ENCODE measurements around the gene ST3GAL5. TPM values are rescaled to one million over a fixed set of nuclear protein-coding genes. Genes with fewer than 3 reads are reported as not detected.
A peak's percentile ranks its signal among the peaks of the same experiment; 100 is the strongest.

ST3GAL5 gene
- total RNA-seq, 8 experiments from 2014 or later: 2.9 to 84.6 (median 21.8) TPM

DNA sequence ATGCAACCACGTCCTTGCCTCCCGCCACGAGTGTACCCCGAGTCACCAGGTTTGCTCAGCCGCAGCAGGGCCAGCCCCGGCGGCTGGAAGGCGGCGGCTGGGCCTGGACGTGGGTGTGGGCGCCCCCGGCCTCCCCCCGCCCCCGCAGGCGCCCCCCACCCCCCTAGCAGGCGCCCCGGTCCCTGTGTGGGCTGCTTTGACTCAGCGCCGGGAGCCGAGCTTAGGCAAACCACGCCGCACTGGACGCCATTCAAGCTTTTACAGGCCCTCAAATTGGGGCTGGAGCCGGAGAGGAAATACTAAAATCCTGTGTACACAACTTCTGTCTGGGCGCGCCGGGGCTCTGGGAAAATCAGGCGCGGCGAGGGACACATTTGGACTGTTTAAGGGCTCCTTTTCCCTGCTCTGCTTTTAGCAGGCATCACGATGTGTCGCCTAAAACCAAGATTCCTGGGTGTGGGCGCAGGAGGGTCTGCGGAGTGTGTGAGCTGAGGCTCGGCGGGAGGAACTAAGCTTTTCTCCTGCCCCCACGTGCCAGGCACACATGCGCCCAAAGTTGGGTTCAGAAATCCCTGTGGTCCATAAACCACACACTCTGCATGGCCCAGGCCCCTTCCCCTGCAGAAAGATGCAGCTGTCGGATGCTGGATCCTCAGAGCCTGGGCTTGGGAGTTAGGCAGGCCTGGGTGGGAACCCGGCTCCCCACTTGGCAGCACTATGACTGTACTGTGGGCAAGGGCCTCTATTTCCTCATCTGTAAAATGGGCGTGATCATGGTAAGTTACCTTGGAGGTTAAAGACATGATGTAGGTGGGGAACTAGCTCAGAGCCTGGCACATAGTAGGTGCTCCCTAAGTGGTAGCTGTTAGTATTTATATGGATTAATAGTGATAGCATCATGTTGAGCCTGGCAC, 77.4 kb downstream of the ST3GAL5 start:
- Histone ChIP-seq H3K27ac (no peak overlapping the region), H3K4me1 (replicated peaks in 1 of 2) (no peaks in the 10 kb centered on the region), H3K4me3 (no peak overlapping the region)
- ATAC-seq (replicated peaks in 6 of 8): peak in 2 of 8 experiments; percentile 29 to 41
- WGBS, 10 experiments: 50 to 96% (median 70%) methylated on average over 2 to 12 of the region's 41 CpGs; no CpG with 5 or more reads in 5 of the 10 experiments
- in situ Hi-C loops (cut with MboI; ENCODE audit: low pct_unique_long_range_greater_than_20kb in 2 of 9, low sequenced_read_pairs in 9 of 9, unreplicated experiment in 9 of 9): loop anchor here in 7 of 9 experiments (5.0 to 25.0 kb wide), 6 partner anchors 57 to 174 kb away; partner anchors contain the start of gene ATOH8 (in 1 of the 7)

DNA sequence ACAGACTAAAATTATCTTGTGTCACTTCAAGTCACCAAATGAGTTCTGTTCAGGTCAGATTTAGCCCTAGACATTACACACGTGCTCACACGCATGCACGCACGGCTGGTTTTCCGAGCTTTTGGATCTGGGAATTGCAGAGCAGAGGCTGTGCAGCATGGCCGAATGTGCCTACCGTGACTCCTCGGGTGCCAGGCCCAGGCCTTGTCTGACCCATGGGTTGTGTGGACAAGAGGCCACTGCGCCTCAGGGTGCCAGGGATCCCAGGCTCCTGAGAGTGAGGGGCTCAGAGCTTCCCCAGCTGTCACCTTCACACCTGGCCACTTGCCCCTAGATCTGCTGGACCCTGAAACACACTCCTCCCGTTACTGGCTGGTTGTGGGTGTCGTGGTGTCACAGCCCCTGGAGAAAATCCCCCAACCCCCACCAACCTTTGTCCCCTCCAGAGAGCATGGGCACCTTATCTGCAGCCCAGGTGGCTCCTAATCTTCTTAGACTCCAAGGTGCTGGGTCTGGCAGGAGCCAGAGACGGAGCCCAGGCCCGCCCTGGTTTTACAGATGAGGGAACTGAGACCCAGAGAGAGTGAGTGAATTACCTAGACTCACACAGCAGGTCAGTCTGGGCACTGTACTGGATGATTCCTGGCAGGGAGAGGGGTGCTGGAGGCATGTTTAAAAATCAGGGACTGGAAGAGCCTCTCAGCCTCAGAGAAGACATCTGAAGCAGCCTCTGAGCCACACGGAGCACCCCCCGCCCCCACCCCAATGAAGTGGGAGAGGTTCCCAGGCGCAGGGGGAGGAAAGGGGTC, 78.2 kb downstream of the ST3GAL5 start:
- 29 to 100% (median 93%) methylated on average over 2 to 6 of the region's 16 CpGs; no CpG with 5 or more reads in 4 of the 10 experiments for WGBS, 10 experiments
- no peak for ATAC-seq (replicated peaks in 6 of 8)
- Histone ChIP-seq H3K27ac (no peak overlapping the region), H3K4me3 (no peak overlapping the region), H3K4me1 (replicated peaks in 1 of 2) (no peaks in the 10 kb centered on the region)
- in situ Hi-C loops (cut with MboI; ENCODE audit: low pct_unique_long_range_greater_than_20kb in 2 of 9, low sequenced_read_pairs in 9 of 9, unreplicated experiment in 9 of 9): loop anchor here in 7 of 9 experiments (5.0 to 25.0 kb wide), 6 partner anchors 56 to 173 kb away; partner anchors contain the start of gene ATOH8 (in 1 of the 7)

DNA sequence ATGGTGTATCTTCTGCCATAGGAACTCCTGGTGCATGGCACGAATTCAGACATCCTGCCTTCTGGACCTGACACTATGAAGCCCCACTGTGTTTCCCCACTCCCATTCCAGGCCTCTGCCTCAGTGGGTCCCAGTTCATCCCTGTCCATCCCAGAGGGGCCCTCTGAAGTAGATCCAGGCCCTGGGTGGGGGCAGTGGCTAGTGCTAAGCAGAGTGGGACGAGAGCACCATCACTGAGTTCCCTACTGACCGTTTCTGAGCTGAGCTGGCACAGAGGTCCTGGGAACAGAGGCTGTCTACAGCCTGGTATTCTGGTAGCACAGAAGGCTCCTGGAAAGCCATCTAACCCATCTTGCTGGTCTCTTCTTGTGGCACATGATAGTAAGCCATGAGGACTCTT, 81.0 kb downstream of the ST3GAL5 start:
- no peak for ATAC-seq (replicated peaks in 6 of 8)

DNA sequence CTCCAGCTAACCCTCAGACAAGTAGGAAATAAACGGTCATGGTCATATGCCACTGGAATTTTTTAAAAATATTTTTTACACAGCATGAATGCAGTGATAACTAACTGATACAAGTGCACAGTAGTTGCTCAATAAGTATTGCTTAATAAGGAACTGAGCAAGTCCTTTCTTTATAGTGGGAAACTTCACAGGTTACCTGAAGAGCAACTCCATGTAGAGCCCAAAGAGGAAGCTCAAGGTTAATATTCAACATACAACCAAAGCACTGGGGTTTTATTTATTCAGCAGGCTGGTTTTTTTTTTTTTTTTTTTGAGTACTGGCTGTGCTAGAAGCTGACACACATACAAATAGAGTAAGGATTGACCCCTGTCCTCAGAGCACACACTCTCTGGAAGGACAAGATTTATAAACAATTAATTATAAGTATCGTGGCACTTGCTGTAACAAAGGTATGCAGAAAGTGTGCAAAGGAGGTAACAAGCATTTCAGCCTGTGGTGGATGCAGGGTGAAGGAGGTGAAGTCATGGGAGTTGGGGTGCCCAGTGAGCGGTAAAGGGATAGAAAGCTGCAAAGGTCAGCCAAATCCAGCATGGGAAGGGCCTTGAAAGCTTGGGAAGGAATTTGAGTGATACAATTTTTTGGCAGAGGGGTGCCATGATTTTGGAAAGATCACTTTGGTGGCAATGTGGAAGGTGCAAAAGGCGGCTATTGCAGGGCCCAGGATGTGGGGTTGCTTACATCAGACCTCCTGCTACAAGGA, 82.3 kb downstream of the ST3GAL5 start:
- in situ Hi-C loops (cut with MboI; ENCODE audit: low pct_unique_long_range_greater_than_20kb in 2 of 9, low sequenced_read_pairs in 9 of 9, unreplicated experiment in 9 of 9): loop anchor here in 2 of 9 experiments (25.0 kb wide), 2 partner anchors 94 to 169 kb away; no protein-coding TSS in a partner anchor

More for the DNA sequence above, 81.0 kb downstream of the ST3GAL5 start:
- in situ Hi-C loops (cut with MboI; ENCODE audit: low pct_unique_long_range_greater_than_20kb in 2 of 9, low sequenced_read_pairs in 9 of 9, unreplicated experiment in 9 of 9): loop anchor here in 2 of 9 experiments (25.0 kb wide), 2 partner anchors 95 to 170 kb away; no protein-coding TSS in a partner anchor
- Histone ChIP-seq H3K27ac (no peak overlapping the region), H3K4me3 (no peak overlapping the region), H3K4me1 (replicated peaks in 1 of 2) (no peaks in the 10 kb centered on the region)
- 50 to 100% (median 90%) methylated on average over 1 to 3 of the region's 3 CpGs; no CpG with 5 or more reads in 4 of the 10 experiments for WGBS, 10 experiments

DNA sequence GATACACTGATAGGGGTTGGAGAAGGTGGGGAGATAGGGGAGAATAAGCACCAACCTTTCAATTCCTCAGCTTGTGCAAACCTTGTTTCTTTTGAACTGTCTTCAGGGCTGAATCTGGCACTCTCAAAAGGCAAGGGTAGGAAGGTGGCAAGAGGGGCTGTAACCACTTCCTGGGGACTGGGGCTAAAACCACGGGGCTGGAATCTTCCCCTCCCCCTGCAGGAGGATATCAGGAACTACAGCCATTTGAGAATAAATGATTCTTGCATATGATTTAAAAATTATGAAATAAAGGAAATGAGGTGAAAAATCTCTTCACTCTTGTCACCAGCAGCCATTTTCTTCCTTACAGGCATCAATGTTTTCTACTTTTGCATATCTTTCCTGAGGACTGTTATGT, 84.2 kb downstream of the ST3GAL5 start:
- in situ Hi-C loops (cut with MboI; ENCODE audit: low pct_unique_long_range_greater_than_20kb in 2 of 9, low sequenced_read_pairs in 9 of 9, unreplicated experiment in 9 of 9): loop anchor here in 2 of 9 experiments (25.0 kb wide), 2 partner anchors 92 to 167 kb away; no protein-coding TSS in a partner anchor
- no peak for ATAC-seq (replicated peaks in 6 of 8)
- H3K27ac ChIP-seq: no peak overlapping the region
- WGBS, 10 experiments: 0 to 8% (median 0%) methylated on average over 1 of the region's 1 CpG; no CpG with 5 or more reads in 4 of the 10 experiments
- H3K4me1 ChIP-seq (replicated peaks in 1 of 2): no peaks in the 10 kb centered on the region
- no peak overlapping the region for H3K4me3 ChIP-seq

More for the DNA sequence above, 82.3 kb downstream of the ST3GAL5 start:
- ATAC-seq (replicated peaks in 6 of 8): no peak
- no peak overlapping the region for H3K4me3 ChIP-seq
- WGBS, 10 experiments: 72 to 100% (median 96%) methylated on average over 1 to 4 of the region's 4 CpGs; no CpG with 5 or more reads in 1 of the 10 experiments
- no peaks in the 10 kb centered on the region for H3K4me1 ChIP-seq (replicated peaks in 1 of 2)
- no peak overlapping the region for H3K27ac ChIP-seq

DNA sequence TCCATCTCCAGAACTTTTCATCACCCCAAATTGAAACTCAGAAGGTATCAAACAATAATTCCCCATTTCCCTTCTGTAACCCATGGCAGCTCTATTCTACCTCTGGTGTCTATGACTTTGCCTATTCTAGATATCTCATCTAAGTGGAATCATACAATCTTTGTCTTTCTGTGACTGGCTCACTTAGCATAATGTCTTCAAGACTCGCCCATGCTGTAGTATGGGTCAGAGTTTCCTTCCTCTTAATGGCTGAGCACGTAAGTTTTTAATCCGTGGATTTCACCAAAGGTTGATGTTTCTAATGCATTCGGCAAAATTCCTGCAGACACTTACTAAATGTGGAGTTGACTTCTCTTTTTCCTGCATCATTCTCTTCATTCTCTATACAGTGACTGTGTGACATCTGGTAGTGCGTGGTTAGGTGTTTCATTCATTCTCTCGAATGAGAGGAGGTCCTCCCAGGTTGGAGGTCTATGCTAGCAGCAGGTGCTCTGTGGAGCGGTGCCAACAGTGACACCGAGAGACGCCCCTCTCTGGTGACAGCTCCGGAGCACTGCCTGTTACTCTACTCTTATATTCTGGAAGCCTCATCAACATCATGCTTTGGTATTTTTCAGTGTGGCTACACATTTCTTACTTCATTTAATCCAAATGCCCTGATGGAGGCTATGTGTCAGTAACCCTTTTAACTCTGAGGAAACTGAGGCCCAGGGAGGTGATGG, 84.9 kb downstream of the ST3GAL5 start:
- no peak overlapping the region for H3K4me3 ChIP-seq
- no peak overlapping the region for H3K27ac ChIP-seq
- in situ Hi-C loops (cut with MboI; ENCODE audit: low pct_unique_long_range_greater_than_20kb in 2 of 9, low sequenced_read_pairs in 9 of 9, unreplicated experiment in 9 of 9): loop anchor here in 2 of 9 experiments (25.0 kb wide), 2 partner anchors 92 to 167 kb away; no protein-coding TSS in a partner anchor
- ATAC-seq (replicated peaks in 6 of 8): peak in 1 of 8 experiments; percentile 70
- 47 to 100% (median 83%) methylated on average over 3 to 6 of the region's 10 CpGs; no CpG with 5 or more reads in 2 of the 10 experiments for WGBS, 10 experiments
- H3K4me1 ChIP-seq (replicated peaks in 1 of 2): no peaks in the 10 kb centered on the region

DNA sequence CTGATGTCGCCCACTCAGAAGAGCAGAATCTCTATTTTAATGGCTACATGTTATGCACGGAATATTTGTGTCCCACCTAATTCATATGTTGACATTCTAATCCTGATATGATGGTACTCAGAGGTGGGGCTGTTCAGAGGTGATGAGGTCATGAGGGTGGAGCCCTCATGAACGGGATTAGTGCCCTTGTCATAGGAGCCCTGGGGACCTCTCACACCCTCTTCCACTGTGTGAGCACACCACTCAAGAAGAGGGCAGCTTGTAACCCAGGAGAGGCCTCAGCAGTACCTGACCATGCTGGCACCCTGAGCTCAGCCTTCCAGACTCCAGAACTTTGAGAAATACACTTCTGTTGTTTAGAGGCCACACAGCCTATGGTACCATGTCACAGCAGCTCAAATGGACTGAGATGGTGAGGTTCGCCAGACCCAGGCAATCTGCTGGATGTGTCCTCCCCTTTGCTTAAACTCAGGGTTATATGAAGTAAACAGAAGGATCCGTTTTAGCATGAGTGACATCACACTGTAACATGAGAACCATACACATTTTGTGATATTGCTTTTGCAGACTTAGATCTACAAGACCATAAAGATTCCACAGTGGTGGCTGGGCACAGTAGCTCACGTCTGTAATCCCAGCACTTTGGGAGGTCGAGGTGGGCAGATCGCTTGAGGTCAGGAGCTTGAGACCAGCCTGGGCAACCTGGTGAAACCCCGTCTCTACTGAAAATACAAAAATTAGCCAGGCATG, 86.3 kb downstream of the ST3GAL5 start:
- ATAC-seq (replicated peaks in 6 of 8): peak in 3 of 8 experiments; percentile 20 to 67 (median 60)
- 42 to 94% (median 77%) methylated on average over 1 to 5 of the region's 9 CpGs; no CpG with 5 or more reads in 3 of the 10 experiments for WGBS, 10 experiments
- Histone ChIP-seq H3K27ac (no peak overlapping the region), H3K4me1 (replicated peaks in 1 of 2) (no peaks in the 10 kb centered on the region), H3K4me3 (no peak overlapping the region)
- in situ Hi-C loops (cut with MboI; ENCODE audit: low pct_unique_long_range_greater_than_20kb in 2 of 9, low sequenced_read_pairs in 9 of 9, unreplicated experiment in 9 of 9): loop anchor here in 2 of 9 experiments (25.0 kb wide), 2 partner anchors 90 to 165 kb away; no protein-coding TSS in a partner anchor

DNA sequence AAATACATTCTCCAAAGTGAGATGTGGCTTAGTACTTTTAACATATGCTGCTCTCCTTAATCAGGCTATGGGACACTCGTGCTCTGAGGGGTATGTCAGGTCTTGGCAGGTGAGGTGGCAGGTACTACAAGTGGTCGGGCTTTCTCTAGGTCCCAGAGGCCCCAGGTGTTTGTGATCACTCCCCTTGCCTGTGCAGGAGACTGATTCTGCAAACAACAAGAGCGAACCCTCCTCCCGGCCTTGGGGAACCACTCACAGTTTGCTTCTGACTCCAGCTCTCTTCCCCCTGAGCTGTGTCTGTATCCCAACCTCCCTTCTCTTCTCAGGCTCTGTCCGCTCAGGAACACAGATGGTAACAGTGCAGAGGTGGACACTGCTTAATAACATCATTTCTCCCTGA, 86.9 kb downstream of the ST3GAL5 start:
- no peak for ATAC-seq (replicated peaks in 6 of 8)
- in situ Hi-C loops (cut with MboI; ENCODE audit: low pct_unique_long_range_greater_than_20kb in 2 of 9, low sequenced_read_pairs in 9 of 9, unreplicated experiment in 9 of 9): loop anchor here in 2 of 9 experiments (25.0 kb wide), 2 partner anchors 90 to 165 kb away; no protein-coding TSS in a partner anchor
- 58 to 100% (median 71%) methylated on average over 1 to 3 of the region's 5 CpGs; no CpG with 5 or more reads in 4 of the 10 experiments for WGBS, 10 experiments
- no peak overlapping the region for H3K27ac ChIP-seq
- H3K4me3 ChIP-seq: no peak overlapping the region
- peaks cover 0 to 3% of the 10 kb centered on the region in 2 donors for H3K4me1 ChIP-seq (replicated peaks in 1 of 2)

DNA sequence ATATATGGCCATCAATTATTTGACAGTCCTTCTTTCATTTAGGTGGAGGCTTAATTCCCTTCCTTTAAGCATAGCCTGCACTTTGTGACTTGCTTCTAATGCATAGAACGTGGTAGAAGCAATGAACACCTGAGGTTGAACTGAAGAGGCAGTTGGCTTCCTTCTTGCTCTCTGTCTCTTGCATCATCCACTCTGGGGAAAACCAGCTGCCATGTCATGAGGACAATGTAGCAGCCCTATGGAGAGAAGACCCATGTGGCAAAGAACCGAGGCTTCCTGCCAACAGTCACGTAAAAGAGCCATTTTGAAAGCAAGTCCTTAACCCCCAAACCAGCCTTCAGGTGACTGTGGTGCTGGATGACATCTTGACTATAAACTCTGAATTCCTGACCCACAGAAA, 88.2 kb downstream of the ST3GAL5 start:
- H3K4me1 ChIP-seq (replicated peaks in 1 of 2): peaks cover 5 to 14% of the 10 kb centered on the region in 2 donors
- no peak overlapping the region for H3K4me3 ChIP-seq
- WGBS, 10 experiments: 76 to 100% (median 93%) methylated on average over 1 to 3 of the region's 3 CpGs; no CpG with 5 or more reads in 3 of the 10 experiments
- no peak for ATAC-seq (replicated peaks in 6 of 8)
- H3K27ac ChIP-seq: no peak overlapping the region
- in situ Hi-C loops (cut with MboI; ENCODE audit: low pct_unique_long_range_greater_than_20kb in 2 of 9, low sequenced_read_pairs in 9 of 9, unreplicated experiment in 9 of 9): loop anchor here in 2 of 9 experiments (25.0 kb wide), 2 partner anchors 88 to 163 kb away; no protein-coding TSS in a partner anchor

DNA sequence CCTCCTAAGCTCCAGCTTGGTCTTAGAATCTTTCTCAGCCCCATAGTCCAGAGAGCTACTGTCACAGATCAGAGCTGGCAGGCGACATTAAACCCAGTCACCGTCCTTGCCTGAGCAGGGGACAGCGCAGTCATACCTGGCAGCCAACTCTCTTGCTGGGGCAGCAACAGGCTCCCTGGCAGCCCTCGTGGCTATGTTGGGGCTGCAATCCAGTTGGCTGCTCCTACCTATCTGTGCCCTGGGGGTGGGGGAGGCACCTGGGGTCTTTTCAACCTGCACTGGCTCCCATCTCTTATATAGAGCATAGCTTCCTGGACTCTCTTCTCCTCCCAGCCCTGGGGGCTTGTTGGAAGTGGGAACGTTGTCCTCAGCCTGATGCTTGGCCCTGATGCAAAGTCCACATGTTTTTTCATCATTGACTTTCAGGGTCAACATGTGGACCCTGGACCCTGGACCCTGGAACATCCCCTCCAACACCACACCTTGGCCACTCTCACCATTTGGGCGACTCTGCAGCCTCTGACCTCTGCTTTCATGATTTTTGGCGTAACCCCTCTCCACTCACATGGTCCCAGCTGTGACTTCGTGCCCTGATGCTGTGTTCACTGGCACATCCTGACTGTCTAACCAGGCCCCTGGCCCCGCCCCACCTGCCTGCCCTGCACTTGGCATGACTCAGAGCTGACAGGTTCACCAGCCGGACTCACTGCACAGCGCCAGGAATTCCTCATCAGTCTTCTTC, 89.4 kb downstream of the ST3GAL5 start:
- WGBS, 10 experiments: 37 to 100% (median 79%) methylated on average over 1 to 6 of the region's 11 CpGs; no CpG with 5 or more reads in 1 of the 10 experiments
- in situ Hi-C loops (cut with MboI; ENCODE audit: low pct_unique_long_range_greater_than_20kb in 2 of 9, low sequenced_read_pairs in 9 of 9, unreplicated experiment in 9 of 9): no loop called here
- ATAC-seq (replicated peaks in 6 of 8): peak in 3 of 8 experiments; percentile 23 to 60 (median 25)
- Histone ChIP-seq H3K4me3 (no peak overlapping the region), H3K4me1 (replicated peaks in 1 of 2) (peaks cover 5 to 26% of the 10 kb centered on the region in 2 donors), H3K27ac (no peak overlapping the region)
